Upper lobe of left lung (tissue), 6 donors: ENCODE measurements around the gene CPN1. TPM values are rescaled to one million over a fixed set of nuclear protein-coding genes. Genes with fewer than 3 reads are reported as not detected.
"Not testable (repeated sequence)": the region's sequence is repeated elsewhere in the genome, so short reads cannot be mapped to it uniquely, and the experiment has no call there.

Experiments used
- ATAC-seq, 2 donors: fragments of 200-7000 bp; cut with Tn5 transposase; one replicate each; pipeline ENCODE4 v1.9.1; 2022; ENCODE audit warnings: mild to moderate bottlenecking in 2 of 2, moderate library complexity in 2 of 2; ENCODE audit not compliant: low FRiP score in 2 of 2
- DNase-seq, 2 donors: peaks; one replicate each; pipeline ENCODE4 v3.0.0-alpha.2; 2019 to 2020
- H3K27ac ChIP-seq, 4 donors: fragments of 200-600 bp; sonication (generic); one replicate each; pipeline ENCODE4 v1.5.1; 2016 to 2019
- H3K27me3 ChIP-seq, 4 donors: fragments of 200-600 bp; sonication (generic); one replicate each; pipeline ENCODE4 v1.5.1; 2017 to 2019
- H3K36me3 ChIP-seq, 4 donors: fragments of 200-600 bp; sonication (generic); one replicate each; pipeline ENCODE4 v1.5.1; 2016 to 2019
- H3K4me1 ChIP-seq, 4 donors: fragments of 200-600 bp; sonication (generic); one replicate each; pipeline ENCODE4 v1.5.1; 2018 to 2019
- H3K4me3 ChIP-seq, 4 donors: fragments of 200-600 bp; sonication (generic); one replicate each; pipeline ENCODE4 v1.5.1; 2017 to 2019; ENCODE audit warnings: mild to moderate bottlenecking in 2 of 4, moderate library complexity in 1 of 4
- H3K9me3 ChIP-seq, 4 donors: fragments of 200-600 bp; sonication (generic); one replicate each; pipeline ENCODE4 v1.5.1; 2018 to 2019
- CTCF ChIP-seq, 6 experiments: fragments of 450-650 bp in 4 of 6; fragments of 200-600 bp in 2 of 6; sonication (generic) in 2 of 6; IDR thresholded peaks; one replicate each; pipeline ENCODE4 v1.5.1; 2016 to 2019; ENCODE audit warnings: antibody characterized with exemption in 6 of 6
- EP300 ChIP-seq, 4 donors: sonication (generic); formaldehyde crosslinking; IDR thresholded peaks; one replicate each; pipeline ENCODE4 v1.5.1; 2017; ENCODE audit warnings: antibody characterized with exemption in 4 of 4, control low read depth in 2 of 4
- POLR2A ChIP-seq, 4 donors: fragments of 450-650 bp; IDR thresholded peaks; one replicate each; pipeline ENCODE4 v1.5.1; 2016 to 2017; ENCODE audit warnings: antibody characterized with exemption in 4 of 4, mild to moderate bottlenecking in 2 of 4
- POLR2AphosphoS5 ChIP-seq, 2 donors: sonication (generic); formaldehyde crosslinking; IDR thresholded peaks; one replicate each; pipeline ENCODE4 v1.5.1; 2017; ENCODE audit warnings: antibody characterized with exemption in 2 of 2
- WGBS, 2 donors: methylation state at CpG; one replicate each; pipeline ENCODE4 v1.1.5; 2017 to 2018; 5-methylcytosine and 5-hydroxymethylcytosine counted together
- total RNA-seq, 6 donors: library from RNA; depleted of rRNA in 4 of 6; stranded (reverse); fragments of >200 nt in 4 of 6; gene quantifications; one replicate each; pipeline versions ENCODE4 v1.1.0 to v1.2.1, GENCODE V29; 2016 to 2021
- donor health status: DM: no; HTN: no; CAD: no; lungs with moderate emphysema.
- donor health status: DM: no; HTN: yes; CAD: no; lungs with severe emphysema.

The CPN1 gene
- total RNA-seq, 6 donors from 2014 or later = not detected

- ATAC-seq (no peak), DNase-seq (no peak)
- H3K9me3 ChIP-seq = no peaks in the 10 kb centered on the region
- TF ChIP-seq CTCF (IDR thresholded peaks at IDR 0.05) = no peak
- TF ChIP-seq POLR2A (IDR thresholded peaks at IDR 0.05) = no peak
- TF ChIP-seq EP300 (IDR thresholded peaks at IDR 0.05) = no peak
- H3K4me3 ChIP-seq = no peak overlapping the region
- no peaks in the 10 kb centered on the region for H3K36me3 ChIP-seq
- no peaks in the 10 kb centered on the region for H3K27me3 ChIP-seq
- WGBS, 2 donors = 86 to 93% methylated on average over 1 of the region's 1 CpG
- H3K27ac ChIP-seq = no peak overlapping the region
- peaks cover under 1 to 15% (median 9%) of the 10 kb centered on the region in 4 donors for H3K4me1 ChIP-seq
Observed at GRCh38 chr10:100013621-100014020, 68.0 kb downstream of the CPN1 start.

GRCh38 chr10:100011906-100012305 is 69.8 kb downstream of the CPN1 start:
- H3K4me1 ChIP-seq = peaks cover 17 to 32% (median 18%) of the 10 kb centered on the region in 4 donors

GRCh38 chr10:100009793-100010676 is 71.6 kb downstream of the CPN1 start, which contains the start of gene DNMBP:
Gene DNMBP (minus strand): TSS chr10:100009947. CDS start chr10:99972124, 37,823 bp downstream.
- Histone ChIP-seq H3K4me1 (peaks cover 25 to 47% (median 30%) of the 10 kb centered on the region in 4 donors), H3K36me3 (no peaks in the 10 kb centered on the region), H3K27me3 (no peaks in the 10 kb centered on the region), H3K27ac (peak within 1 kb of the TSS; percentile 74 to 88 (median 78)), H3K9me3 (no peaks in the 10 kb centered on the region), H3K4me3 (peak within 1 kb of the TSS; percentile 60 to 92 (median 84))
- TF ChIP-seq POLR2AphosphoS5 (IDR thresholded peaks at IDR 0.05) (peak; percentile 34 to 51), EP300 (IDR thresholded peaks at IDR 0.05) (no peak), CTCF (IDR thresholded peaks at IDR 0.05) (peak; percentile 57 to 96 (median 95)), POLR2A (IDR thresholded peaks at IDR 0.05) (peak in 1 of 4 donors; percentile 59)
- 9 to 16% methylated on average over 13 to 35 of the region's 86 CpGs for WGBS, 2 donors
- ATAC-seq (peak; percentile 85 to 94), DNase-seq (peak; percentile 83 to 98)

More at GRCh38 chr10:100011906-100012305, 69.8 kb downstream of the CPN1 start:
- H3K4me3 ChIP-seq, ATAC-seq, H3K27ac ChIP-seq, H3K9me3 ChIP-seq, H3K36me3 ChIP-seq, H3K27me3 ChIP-seq: not testable (repeated sequence)
- DNase-seq = peak in 1 of 2 donors; percentile 30
- WGBS, 2 donors = 92 to 95% methylated on average over 20 of the region's 20 CpGs

GRCh38 chr10:100009283-100009792 is 72.3 kb downstream of the CPN1 start:
- Histone ChIP-seq H3K4me1 (peaks cover 25 to 48% (median 32%) of the 10 kb centered on the region in 4 donors), H3K27me3 (no peaks in the 10 kb centered on the region), H3K27ac (peak overlapping the region; percentile 73 to 88 (median 76)), H3K36me3 (no peaks in the 10 kb centered on the region), H3K9me3 (no peaks in the 10 kb centered on the region), H3K4me3 (peak overlapping the region; percentile 60 to 92 (median 84))
- 0% methylated on average over 15 to 22 of the region's 45 CpGs for WGBS, 2 donors
- TF ChIP-seq EP300 (IDR thresholded peaks at IDR 0.05) (no peak), CTCF (IDR thresholded peaks at IDR 0.05) (peak in 1 of 6 experiments; percentile 16), POLR2A (IDR thresholded peaks at IDR 0.05) (no peak)
- peak in 1 of 2 donors; percentile 70 for DNase-seq
- ATAC-seq = peak; percentile 78 to 84

- Histone ChIP-seq H3K4me1 (peaks cover 25 to 48% (median 32%) of the 10 kb centered on the region in 4 donors), H3K27ac (peak overlapping the region; percentile 73 to 88 (median 76)), H3K9me3 (no peaks in the 10 kb centered on the region), H3K27me3 (no peaks in the 10 kb centered on the region), H3K4me3 (peak overlapping the region; percentile 60 to 92 (median 84)), H3K36me3 (no peaks in the 10 kb centered on the region)
- peak in 1 of 2 donors; percentile 5 for ATAC-seq
- 27 to 35% methylated on average over 9 of the region's 9 CpGs for WGBS, 2 donors
- no peak for DNase-seq
- no peak for TF ChIP-seq POLR2AphosphoS5 (IDR thresholded peaks at IDR 0.05)
- no peak for TF ChIP-seq POLR2A (IDR thresholded peaks at IDR 0.05)
- no peak for TF ChIP-seq CTCF (IDR thresholded peaks at IDR 0.05)
- TF ChIP-seq EP300 (IDR thresholded peaks at IDR 0.05) = no peak
Observed at GRCh38 chr10:100008708-100009282, 72.9 kb downstream of the CPN1 start.
